Ureter (tissue), 1 donor: Measurements from ENCODE around the gene MIPEP. TPM values are rescaled to one million over a fixed set of nuclear protein-coding genes. Genes with fewer than 3 reads are reported as not detected.
"Not testable (repeated sequence)": the region's sequence is repeated elsewhere in the genome, so short reads cannot be mapped to it uniquely, and the experiment has no call there.

Experiments
- DNase-seq: peaks from one replicate; pipeline ENCODE4 v3.0.0-alpha.2; 2020; ENCODE audit warnings: low spot score
- total RNA-seq: library from RNA; stranded (reverse); gene quantifications from one replicate; pipeline ENCODE4 v1.2.4, GENCODE V29; 2023
- donor health status: DM: yes; HTN: yes; CAD: no.

MIPEP gene
- total RNA-seq, 1 donor from 2014 or later, result 24.2 TPM

DNA sequence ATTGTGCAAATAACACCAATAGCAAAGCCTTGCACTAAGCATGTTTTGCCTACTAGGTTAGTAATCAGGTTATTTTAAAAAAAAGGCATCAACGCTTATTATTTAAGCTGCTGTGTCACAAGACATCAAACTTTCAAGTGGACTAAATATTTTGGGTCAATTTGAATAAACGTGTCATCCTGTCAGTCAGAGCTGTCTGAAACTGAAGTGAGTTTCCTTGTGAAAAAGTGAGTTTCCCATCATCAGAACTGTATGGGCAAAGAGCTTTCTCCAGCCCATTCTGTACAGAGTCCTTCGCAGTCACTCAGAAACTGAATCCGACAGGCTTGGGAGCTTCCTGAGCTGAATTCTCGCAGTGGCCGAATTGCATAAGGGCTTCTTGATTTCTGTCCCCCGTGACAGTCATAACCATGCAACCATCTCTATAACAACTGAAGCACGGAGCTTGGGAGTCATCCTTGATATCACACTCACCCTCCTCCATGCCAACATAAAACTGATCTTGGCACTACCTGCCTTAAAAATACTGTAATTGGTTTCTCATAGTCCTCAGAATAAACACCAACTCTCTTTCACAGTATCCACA, 139.8 kb downstream of the MIPEP start:
- DNase-seq, result no peak

DNA sequence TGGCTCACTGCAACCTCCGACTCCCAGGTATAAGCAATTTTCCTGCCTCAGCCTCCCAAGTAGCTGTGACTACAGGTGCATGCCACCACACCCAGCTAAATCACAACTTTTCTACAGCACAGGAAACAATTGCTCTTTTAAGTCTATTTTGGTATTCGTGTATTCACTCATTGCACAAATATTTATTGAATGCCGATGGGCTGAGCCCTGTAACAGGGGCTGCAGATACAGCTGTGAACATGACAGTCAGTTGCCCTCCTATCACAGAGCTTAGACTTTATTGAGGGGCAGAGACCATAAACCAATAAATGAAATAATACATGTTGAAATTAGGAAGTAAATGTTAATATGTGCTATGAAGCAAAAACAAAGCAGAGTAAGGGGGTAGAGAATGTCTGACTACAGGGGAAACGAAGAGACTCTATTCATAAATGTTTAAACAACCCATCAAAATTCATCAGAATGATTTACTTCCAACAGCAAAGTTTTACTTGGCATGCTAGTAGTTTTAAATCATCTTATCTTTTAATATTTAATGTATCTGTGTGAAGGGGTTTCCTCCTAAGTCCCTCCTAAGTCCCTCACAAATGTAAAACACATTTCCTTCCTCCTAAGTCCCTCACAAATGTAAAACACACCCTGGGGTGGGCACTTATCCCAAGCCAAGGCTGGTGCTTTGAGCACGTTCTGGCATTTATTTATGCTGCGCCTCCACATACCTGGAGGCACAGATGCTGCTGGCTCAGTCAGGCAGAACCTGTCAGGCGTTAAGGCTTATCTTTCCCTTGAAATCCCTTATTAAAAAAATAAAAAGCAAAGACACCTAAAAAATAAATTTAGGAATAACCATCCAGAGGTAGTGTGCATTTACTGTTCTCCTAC, 140.8 kb downstream of the MIPEP start:
- DNase-seq, result no peak

DNA sequence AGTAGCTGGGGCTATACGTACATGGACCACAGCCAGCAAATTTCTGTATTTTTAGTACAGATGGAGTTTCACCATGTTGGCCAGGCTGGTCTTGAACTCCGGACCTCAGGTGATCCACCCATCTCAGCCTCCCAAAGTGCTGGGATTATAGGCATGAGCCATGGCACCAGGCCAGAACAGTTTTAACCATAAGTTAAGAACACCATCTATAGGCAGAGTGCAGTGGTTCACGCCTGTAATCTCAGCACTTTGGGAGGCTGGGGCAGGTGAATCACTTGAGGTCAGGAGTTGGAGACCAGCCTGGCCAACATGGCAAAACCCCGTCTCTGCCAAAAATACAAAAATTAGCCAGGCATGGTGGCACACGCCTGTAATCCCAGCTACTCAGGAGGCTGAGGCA, 143.1 kb downstream of the MIPEP start:
- not testable (repeated sequence) for DNase-seq

- no peak for DNase-seq
Measured at GRCh38 chr13:23744315-23744714, 144.9 kb downstream of the MIPEP start.

DNA sequence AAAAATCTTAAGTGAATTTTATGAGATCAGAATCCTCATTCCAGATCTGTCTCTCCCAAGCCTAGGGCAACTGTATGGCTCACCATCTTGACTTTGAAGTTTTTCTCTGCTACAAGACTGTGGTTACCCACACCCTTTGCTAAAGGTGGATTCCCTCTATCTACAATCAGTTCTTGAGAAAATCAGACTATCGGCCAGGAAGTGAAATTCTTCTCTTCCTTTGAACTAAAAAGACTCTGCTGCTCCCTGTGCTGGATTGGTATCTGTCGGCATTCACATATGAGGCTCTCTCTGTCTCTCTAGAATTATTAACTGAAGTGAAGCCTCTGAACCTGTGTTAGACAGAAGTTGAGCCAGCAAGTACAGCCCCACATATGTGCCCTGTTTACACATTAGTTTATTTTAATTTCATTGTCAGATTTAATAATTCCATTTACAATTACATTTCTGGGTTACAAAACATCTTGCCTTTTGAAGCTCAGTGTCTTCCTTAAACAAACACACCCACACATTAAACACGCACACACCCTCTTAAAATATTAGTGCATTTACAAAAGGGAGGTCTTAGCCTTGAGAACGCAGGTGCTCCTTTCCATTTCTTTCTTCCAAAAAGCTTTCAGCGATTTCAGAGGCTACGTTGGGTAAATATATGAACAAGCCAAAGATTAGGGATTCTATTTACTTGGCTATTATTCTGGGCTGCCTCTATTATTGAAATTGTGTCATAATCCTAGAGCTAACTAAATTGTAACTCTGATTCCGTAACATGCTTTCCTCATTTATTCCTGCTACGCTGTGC, 145.7 kb downstream of the MIPEP start:
- DNase-seq, result no peak

DNA sequence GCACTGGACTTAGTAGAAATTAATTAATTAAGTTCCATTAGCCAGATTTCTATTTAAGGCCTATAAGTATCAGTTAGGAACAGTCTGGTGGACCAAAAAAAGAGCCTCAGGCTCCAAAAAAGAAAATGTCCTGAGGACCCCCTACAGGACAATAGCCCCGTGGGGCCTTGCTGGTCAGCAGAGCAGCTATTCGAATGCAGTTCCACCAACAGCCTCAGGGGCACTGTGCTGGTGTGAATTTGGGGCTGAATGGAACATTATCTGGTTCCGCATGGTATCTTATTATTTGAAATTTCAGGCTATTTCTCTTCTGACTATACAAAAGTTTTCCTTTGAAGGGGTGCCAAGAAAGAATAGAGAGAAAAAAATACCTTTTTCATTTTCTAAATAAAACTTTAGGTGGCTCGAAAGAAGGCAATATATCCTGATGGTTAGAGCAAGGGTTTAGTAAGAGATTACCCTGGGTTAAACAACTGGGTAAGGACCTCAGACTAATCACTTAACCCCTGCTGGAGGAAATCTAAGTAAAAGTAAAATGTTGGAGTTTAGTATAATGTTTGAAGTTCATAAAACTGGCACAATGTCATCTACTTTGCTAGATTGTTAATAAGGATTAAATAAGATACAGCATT, 147.2 kb downstream of the MIPEP start:
- DNase-seq, result no peak

DNA sequence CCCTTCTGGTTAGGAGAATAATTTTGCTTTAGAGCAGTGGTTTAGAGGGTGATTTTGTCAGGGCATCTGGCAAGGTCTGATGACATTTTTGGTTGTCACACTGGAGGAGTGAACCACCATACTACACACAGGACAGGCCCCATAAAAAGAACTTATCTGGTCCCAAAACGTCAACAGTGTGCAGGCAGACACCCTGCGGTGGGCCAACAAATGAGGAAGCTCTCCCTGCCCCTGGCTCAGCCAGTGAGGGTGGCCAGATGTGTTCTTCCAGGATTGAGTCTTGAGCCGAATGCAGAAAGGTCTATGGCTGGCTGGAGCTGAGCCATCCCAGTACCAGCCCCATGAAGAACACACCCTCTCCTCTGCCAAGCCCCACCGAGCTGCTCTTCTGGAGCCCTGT, 149.2 kb downstream of the MIPEP start:
- DNase-seq, result no peak

DNA sequence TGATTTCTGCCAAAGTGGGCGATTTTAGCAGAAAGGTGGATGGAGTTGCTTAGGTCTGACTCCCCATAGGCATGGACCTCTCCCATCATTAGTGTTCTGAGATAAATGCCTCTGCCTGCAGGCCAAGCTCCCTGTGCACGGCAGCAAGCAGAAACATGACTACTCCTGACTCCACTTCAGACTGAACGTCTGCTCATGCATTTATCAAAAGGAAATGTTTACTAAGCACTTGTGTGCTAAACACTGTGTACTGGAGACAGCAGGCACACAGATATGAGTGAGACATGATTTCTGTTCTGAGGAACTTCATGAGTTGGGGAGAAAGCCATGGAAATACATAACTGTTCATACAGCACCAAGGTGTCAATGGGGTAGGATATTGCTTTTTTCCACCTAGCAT, 149.6 kb downstream of the MIPEP start:
- DNase-seq, result no peak

- DNase-seq, result no peak
Measured at GRCh38 chr13:23736541-23736940, 152.7 kb downstream of the MIPEP start.

DNA sequence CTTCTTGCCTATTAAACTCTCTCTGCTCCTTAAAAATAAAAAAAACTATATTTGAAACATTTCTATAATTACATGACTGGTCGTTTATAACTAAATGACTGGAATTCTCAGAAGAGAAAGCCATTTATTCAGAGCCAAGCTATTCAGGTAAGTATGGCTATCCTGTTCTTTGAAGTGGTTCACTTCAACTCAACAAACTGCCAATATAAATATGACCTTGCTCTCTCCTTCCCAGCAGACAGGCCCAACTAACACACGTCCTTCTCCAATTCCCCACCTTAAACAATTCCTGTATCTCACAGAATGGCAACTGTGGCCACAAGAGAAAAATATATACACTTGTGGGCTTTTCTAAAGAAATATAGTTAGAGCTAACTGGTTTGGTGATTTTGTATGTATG, 153.9 kb downstream of the MIPEP start:
- DNase-seq, result no peak

GRCh38 chr13:23731709-23732108, 157.5 kb downstream of the MIPEP start:
- DNase-seq, result no peak

- no peak for DNase-seq
Measured at GRCh38 chr13:23730251-23730650, 158.9 kb downstream of the MIPEP start.

DNA sequence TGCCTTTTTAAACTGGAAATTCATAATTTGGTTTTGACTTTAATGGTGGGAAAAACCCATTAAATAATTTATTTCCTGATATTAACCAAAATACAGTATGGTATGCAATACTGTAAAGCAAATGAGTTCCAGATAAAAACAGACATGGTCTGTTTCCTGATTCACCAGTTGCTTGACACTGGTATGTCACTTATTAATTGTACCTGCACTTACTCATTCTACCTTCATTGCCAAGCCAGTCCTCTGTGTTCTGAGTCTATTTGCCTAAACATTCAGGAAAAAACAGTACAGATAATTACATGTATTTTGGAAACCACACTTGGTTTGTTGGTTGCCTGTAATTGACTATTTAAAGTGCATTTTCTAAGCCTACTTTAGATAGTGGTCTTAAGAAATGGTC, 159.7 kb downstream of the MIPEP start:
- DNase-seq, result no peak

- no peak for DNase-seq
Measured at GRCh38 chr13:23728807-23729206, 160.4 kb downstream of the MIPEP start.

DNA sequence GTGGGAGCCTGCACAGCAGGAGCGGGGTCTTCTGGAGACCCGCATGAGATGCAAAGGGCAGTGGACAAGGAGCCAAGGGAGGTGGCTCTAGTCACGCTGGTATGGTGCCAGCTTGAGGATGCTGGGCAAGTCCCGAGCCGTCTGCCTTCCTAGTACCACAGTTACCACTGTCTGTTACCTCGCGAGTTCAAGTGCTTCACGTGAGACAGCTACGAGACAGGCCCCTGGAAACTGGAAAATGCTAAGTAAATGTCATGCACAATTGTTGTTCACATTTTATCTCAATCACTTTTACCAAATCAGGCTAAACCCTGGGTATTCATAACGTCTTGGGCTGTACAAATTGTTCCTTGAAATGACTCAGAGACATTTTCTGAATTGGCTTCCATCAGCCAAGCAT, 163.3 kb downstream of the MIPEP start:
- DNase-seq, result no peak

DNA sequence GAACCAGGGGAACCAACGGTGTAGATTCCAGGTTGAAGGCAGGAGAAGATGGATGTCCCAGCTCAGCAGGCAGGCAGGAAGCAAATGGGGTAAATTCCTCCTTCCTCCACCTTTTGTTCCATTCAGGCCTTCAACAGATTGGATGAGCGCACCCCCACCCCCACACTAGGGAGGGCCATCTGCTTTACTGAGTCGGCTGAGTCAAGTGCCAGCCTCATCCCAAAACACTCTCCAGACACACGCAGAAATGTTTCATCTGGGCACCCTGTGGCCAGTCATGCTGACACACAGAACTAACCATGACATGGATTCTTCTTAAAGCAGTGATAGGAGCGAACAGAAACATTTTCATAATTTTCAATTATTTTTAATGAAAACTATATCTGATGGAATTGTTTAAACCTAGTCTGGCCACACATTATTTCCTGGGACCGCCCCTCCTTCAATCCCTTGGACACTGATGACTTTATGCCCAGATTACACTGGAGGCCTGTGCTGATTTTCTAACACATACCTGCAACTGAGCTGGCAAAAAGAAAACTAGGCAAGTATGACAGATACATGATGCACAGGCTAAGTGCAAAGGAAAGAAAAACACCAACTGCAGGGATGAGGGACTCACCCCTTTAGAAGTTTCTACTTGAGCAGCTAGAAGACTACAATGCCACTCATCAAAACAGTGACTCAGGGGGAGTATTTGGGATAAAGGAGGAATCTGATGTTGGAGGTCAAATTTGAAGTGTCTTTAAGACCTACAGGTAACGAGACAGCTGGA, 164.8 kb downstream of the MIPEP start:
- no peak for DNase-seq

- no peak for DNase-seq
Measured at GRCh38 chr13:23723471-23723870, 165.7 kb downstream of the MIPEP start.

DNA sequence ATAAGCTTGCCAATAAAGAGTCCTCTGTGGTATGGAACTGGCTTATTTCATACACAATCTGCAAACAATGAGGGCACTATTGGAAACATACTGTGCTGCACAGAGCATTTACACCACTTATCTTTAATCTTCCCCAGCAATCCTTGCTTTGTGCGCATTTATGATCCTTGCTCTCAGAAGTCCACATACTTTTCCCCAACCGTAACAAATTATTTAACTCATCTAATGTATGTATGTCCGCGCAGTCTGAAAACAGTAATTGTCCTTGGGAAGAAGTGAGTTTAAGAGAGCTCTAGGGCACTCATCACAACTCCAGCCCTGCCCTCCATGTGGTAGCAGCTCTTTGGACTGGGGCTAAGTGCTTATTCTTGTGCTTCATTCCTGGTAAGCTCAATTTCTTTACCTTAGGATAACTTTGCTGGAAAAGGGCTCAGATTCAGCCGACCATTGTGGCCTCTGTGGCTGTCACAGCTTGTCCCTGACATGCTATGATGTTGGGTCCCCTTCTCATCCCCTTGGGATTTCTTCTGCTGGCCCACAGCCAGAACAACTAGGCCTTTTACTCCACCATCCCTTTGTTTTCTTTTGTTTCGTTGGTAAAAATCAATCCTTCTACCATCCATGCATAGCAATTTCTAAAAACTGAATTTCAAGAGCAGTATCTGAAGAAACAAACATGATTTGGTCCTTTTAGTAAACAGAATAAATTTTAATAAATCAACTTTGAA, 166.3 kb downstream of the MIPEP start:
- DNase-seq, result no peak

- DNase-seq, result no peak
Measured at GRCh38 chr13:23718996-23719395, 170.2 kb downstream of the MIPEP start.

GRCh38 chr13:23716401-23716800, 172.8 kb downstream of the MIPEP start:
- no peak for DNase-seq

- DNase-seq, result no peak
Measured at GRCh38 chr13:23715762-23716235, 173.4 kb downstream of the MIPEP start.
